Measurements from ENCODE around the gene EPHB6.

EPHB6 gene

GRCh38 chr7:142883145-142883544 lies 28.3 kb downstream of the EPHB6 start:
- H3K4me2 ChIP-seq (ENCODE audit: low read length), result no peak overlapping the region
- peaks cover 70% of the 10 kb centered on the region for H3K27me3 ChIP-seq (ENCODE audit: control insufficient read depth, insufficient read depth, low read length)
- no peaks in the 10 kb centered on the region for H3K4me1 ChIP-seq (ENCODE audit: control insufficient read depth, insufficient read depth, low read length)
- no peaks in the 10 kb centered on the region for H3K36me3 ChIP-seq (ENCODE audit: insufficient read depth, low read length)
- H3K9me3 ChIP-seq (replicated peaks; ENCODE audit: low read length), result no peaks in the 10 kb centered on the region
- no peak overlapping the region for H3K9ac ChIP-seq (ENCODE audit: low read depth, low read length)
- no peak overlapping the region for H3K4me3 ChIP-seq (ENCODE audit: low read length)

GRCh38 chr7:142883571-142884285 lies 28.9 kb downstream of the EPHB6 start:
- Histone ChIP-seq H3K27me3 (ENCODE audit: control insufficient read depth, insufficient read depth, low read length) (peaks cover 64% of the 10 kb centered on the region), H3K9me3 (replicated peaks; ENCODE audit: low read length) (no peaks in the 10 kb centered on the region), H3K4me3 (ENCODE audit: low read length) (no peak overlapping the region), H3K4me2 (ENCODE audit: low read length) (no peak overlapping the region), H3K4me1 (ENCODE audit: control insufficient read depth, insufficient read depth, low read length) (no peaks in the 10 kb centered on the region), H3K9ac (ENCODE audit: low read depth, low read length) (no peak overlapping the region), H3K36me3 (ENCODE audit: insufficient read depth, low read length) (no peaks in the 10 kb centered on the region)

GRCh38 chr7:142884286-142884640 lies 29.4 kb downstream of the EPHB6 start:
- Histone ChIP-seq H3K27me3 (ENCODE audit: control insufficient read depth, insufficient read depth, low read length) (peaks cover 59% of the 10 kb centered on the region), H3K9me3 (replicated peaks; ENCODE audit: low read length) (no peaks in the 10 kb centered on the region), H3K4me1 (ENCODE audit: control insufficient read depth, insufficient read depth, low read length) (no peaks in the 10 kb centered on the region), H3K36me3 (ENCODE audit: insufficient read depth, low read length) (no peaks in the 10 kb centered on the region), H3K4me3 (ENCODE audit: low read length) (no peak overlapping the region), H3K9ac (ENCODE audit: low read depth, low read length) (no peak overlapping the region), H3K4me2 (ENCODE audit: low read length) (no peak overlapping the region)

GRCh38 chr7:142885311-142886230 lies 30.7 kb downstream of the EPHB6 start, which contains the start of gene TRPV6:
TRPV6 (minus strand) TSS chr7:142885745.
- H3K4me3 ChIP-seq (ENCODE audit: low read length), result no peak within 1 kb of the TSS
- no peak within 1 kb of the TSS for H3K9ac ChIP-seq (ENCODE audit: low read depth, low read length)
- H3K27me3 ChIP-seq (ENCODE audit: control insufficient read depth, insufficient read depth, low read length), result peaks cover 46% of the 10 kb centered on the region
- no peaks in the 10 kb centered on the region for H3K36me3 ChIP-seq (ENCODE audit: insufficient read depth, low read length)
- H3K4me1 ChIP-seq (ENCODE audit: control insufficient read depth, insufficient read depth, low read length), result no peaks in the 10 kb centered on the region
- no peak within 1 kb of the TSS for H3K4me2 ChIP-seq (ENCODE audit: low read length)
- no peaks in the 10 kb centered on the region for H3K9me3 ChIP-seq (replicated peaks; ENCODE audit: low read length)

GRCh38 chr7:142886866-142887265 lies 32.0 kb downstream of the EPHB6 start:
- H3K9ac ChIP-seq (ENCODE audit: low read depth, low read length), result no peak overlapping the region
- H3K4me2 ChIP-seq (ENCODE audit: low read length), result no peak overlapping the region
- no peaks in the 10 kb centered on the region for H3K9me3 ChIP-seq (replicated peaks; ENCODE audit: low read length)
- peaks cover 36% of the 10 kb centered on the region for H3K27me3 ChIP-seq (ENCODE audit: control insufficient read depth, insufficient read depth, low read length)
- no peaks in the 10 kb centered on the region for H3K4me1 ChIP-seq (ENCODE audit: control insufficient read depth, insufficient read depth, low read length)
- H3K4me3 ChIP-seq (ENCODE audit: low read length), result no peak overlapping the region
- H3K36me3 ChIP-seq (ENCODE audit: insufficient read depth, low read length), result no peaks in the 10 kb centered on the region

- Histone ChIP-seq H3K9ac (ENCODE audit: low read depth, low read length) (no peak overlapping the region), H3K4me2 (ENCODE audit: low read length) (no peak overlapping the region), H3K27me3 (ENCODE audit: control insufficient read depth, insufficient read depth, low read length) (peaks cover 33% of the 10 kb centered on the region), H3K4me1 (ENCODE audit: control insufficient read depth, insufficient read depth, low read length) (no peaks in the 10 kb centered on the region), H3K9me3 (replicated peaks; ENCODE audit: low read length) (no peaks in the 10 kb centered on the region), H3K4me3 (ENCODE audit: low read length) (no peak overlapping the region), H3K36me3 (ENCODE audit: insufficient read depth, low read length) (no peaks in the 10 kb centered on the region)
Measured at GRCh38 chr7:142887282-142888015, 32.6 kb downstream of the EPHB6 start.

GRCh38 chr7:142889816-142890215 lies 34.9 kb downstream of the EPHB6 start:
- H3K4me2 ChIP-seq (ENCODE audit: low read length), result no peak overlapping the region
- H3K9ac ChIP-seq (ENCODE audit: low read depth, low read length), result no peak overlapping the region
- peaks cover 23% of the 10 kb centered on the region for H3K27me3 ChIP-seq (ENCODE audit: control insufficient read depth, insufficient read depth, low read length)
- H3K9me3 ChIP-seq (replicated peaks; ENCODE audit: low read length), result no peaks in the 10 kb centered on the region
- no peak overlapping the region for H3K4me3 ChIP-seq (ENCODE audit: low read length)
- no peaks in the 10 kb centered on the region for H3K36me3 ChIP-seq (ENCODE audit: insufficient read depth, low read length)
- H3K4me1 ChIP-seq (ENCODE audit: control insufficient read depth, insufficient read depth, low read length), result no peaks in the 10 kb centered on the region

- H3K4me1 ChIP-seq (ENCODE audit: control insufficient read depth, insufficient read depth, low read length), result no peaks in the 10 kb centered on the region
- H3K9me3 ChIP-seq (replicated peaks; ENCODE audit: low read length), result no peaks in the 10 kb centered on the region
- no peak overlapping the region for H3K4me2 ChIP-seq (ENCODE audit: low read length)
- H3K4me3 ChIP-seq (ENCODE audit: low read length), result no peak overlapping the region
- H3K36me3 ChIP-seq (ENCODE audit: insufficient read depth, low read length), result no peaks in the 10 kb centered on the region
- H3K27me3 ChIP-seq (ENCODE audit: control insufficient read depth, insufficient read depth, low read length), result peaks cover 30% of the 10 kb centered on the region
- H3K9ac ChIP-seq (ENCODE audit: low read depth, low read length), result no peak overlapping the region
Measured at GRCh38 chr7:142890874-142891485, 36.1 kb downstream of the EPHB6 start.

GRCh38 chr7:142891490-142892082 lies 36.7 kb downstream of the EPHB6 start:
- peaks cover 32% of the 10 kb centered on the region for H3K27me3 ChIP-seq (ENCODE audit: control insufficient read depth, insufficient read depth, low read length)
- H3K36me3 ChIP-seq (ENCODE audit: insufficient read depth, low read length), result no peaks in the 10 kb centered on the region
- H3K9me3 ChIP-seq (replicated peaks; ENCODE audit: low read length), result no peaks in the 10 kb centered on the region
- H3K9ac ChIP-seq (ENCODE audit: low read depth, low read length), result no peak overlapping the region
- no peak overlapping the region for H3K4me3 ChIP-seq (ENCODE audit: low read length)
- no peak overlapping the region for H3K4me2 ChIP-seq (ENCODE audit: low read length)
- no peaks in the 10 kb centered on the region for H3K4me1 ChIP-seq (ENCODE audit: control insufficient read depth, insufficient read depth, low read length)

GRCh38 chr7:142892951-142893350 lies 38.1 kb downstream of the EPHB6 start:
- no peak overlapping the region for H3K9ac ChIP-seq (ENCODE audit: low read depth, low read length)

More at GRCh38 chr7:142892951-142893350, 38.1 kb downstream of the EPHB6 start:
- Histone ChIP-seq H3K36me3 (ENCODE audit: insufficient read depth, low read length) (no peaks in the 10 kb centered on the region), H3K4me2 (ENCODE audit: low read length) (no peak overlapping the region), H3K4me1 (ENCODE audit: control insufficient read depth, insufficient read depth, low read length) (no peaks in the 10 kb centered on the region), H3K27me3 (ENCODE audit: control insufficient read depth, insufficient read depth, low read length) (peaks cover 42% of the 10 kb centered on the region), H3K4me3 (ENCODE audit: low read length) (no peak overlapping the region), H3K9me3 (replicated peaks; ENCODE audit: low read length) (no peaks in the 10 kb centered on the region)

Data from skeletal muscle satellite cell (primary cell).